Lower leg skin (tissue), 3 donors: ENCODE measurements around the gene INPP5B.

Experiments
- POLR2A ChIP-seq, 2 donors: fragments of 450-650 bp; IDR thresholded peaks; one replicate each; pipeline ENCODE4 v1.6.1; 2016 to 2017; ENCODE audit warnings: antibody characterized with exemption in 2 of 2, mild to moderate bottlenecking in 1 of 2, moderate library complexity in 1 of 2
- TF ChIP-seq, protein P1 (sequence below), 3 donors: fragments of 450-650 bp; IDR thresholded peaks; one replicate each; pipeline ENCODE4 v1.5.1; 2016; ENCODE audit warnings: antibody characterized with exemption in 3 of 3, mild to moderate bottlenecking in 3 of 3, moderate library complexity in 2 of 3

DNA sequence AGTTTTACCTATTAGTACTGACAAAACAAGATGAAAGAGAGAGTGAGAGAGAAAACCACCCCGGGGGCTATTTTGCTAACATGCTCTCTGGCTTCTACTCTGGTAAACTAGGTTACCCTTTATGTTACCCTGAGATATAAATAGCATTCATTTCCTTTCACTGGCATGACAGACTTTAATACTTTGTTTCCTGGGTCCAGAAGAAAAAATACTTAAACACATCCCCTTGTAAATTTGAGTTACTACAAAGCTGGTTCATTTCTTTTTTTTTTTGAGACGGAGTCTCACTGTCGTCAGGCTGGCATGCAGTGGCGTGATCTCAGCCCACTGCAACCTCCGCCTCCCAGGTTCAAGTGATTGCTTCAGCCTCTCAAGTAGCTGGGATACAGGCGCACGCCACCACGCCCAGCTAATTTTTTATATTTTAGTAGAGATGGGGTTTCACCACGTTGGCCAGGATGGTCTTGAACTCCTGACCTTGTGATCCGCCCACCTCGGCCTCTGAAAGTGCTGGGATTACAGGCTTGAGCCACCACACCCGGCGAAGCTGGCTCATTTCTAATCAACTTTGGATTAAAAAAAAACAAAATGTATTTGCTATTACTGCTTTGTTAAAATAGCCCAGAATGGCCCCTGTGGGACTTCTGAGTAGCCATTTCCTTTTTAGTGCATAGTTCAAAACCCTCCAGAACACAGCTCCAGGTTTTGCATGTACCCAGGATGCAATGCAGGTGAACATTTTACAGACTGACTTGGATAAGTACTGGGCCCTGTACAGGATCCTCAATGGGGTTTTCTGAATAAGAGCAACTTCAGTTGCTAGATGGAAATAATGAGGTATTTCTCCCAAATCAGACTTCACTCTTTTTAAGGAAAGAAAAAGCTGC is 20.6 kb downstream of the INPP5B start:
- TF ChIP-seq, protein P1, sequence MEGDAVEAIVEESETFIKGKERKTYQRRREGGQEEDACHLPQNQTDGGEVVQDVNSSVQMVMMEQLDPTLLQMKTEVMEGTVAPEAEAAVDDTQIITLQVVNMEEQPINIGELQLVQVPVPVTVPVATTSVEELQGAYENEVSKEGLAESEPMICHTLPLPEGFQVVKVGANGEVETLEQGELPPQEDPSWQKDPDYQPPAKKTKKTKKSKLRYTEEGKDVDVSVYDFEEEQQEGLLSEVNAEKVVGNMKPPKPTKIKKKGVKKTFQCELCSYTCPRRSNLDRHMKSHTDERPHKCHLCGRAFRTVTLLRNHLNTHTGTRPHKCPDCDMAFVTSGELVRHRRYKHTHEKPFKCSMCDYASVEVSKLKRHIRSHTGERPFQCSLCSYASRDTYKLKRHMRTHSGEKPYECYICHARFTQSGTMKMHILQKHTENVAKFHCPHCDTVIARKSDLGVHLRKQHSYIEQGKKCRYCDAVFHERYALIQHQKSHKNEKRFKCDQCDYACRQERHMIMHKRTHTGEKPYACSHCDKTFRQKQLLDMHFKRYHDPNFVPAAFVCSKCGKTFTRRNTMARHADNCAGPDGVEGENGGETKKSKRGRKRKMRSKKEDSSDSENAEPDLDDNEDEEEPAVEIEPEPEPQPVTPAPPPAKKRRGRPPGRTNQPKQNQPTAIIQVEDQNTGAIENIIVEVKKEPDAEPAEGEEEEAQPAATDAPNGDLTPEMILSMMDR (IDR thresholded peaks at IDR 0.05) = no peak
- TF ChIP-seq POLR2A (IDR thresholded peaks at IDR 0.05) = no peak
